ENCODE results near the gene PSMB8.

- TF ChIP-seq, protein P1, sequence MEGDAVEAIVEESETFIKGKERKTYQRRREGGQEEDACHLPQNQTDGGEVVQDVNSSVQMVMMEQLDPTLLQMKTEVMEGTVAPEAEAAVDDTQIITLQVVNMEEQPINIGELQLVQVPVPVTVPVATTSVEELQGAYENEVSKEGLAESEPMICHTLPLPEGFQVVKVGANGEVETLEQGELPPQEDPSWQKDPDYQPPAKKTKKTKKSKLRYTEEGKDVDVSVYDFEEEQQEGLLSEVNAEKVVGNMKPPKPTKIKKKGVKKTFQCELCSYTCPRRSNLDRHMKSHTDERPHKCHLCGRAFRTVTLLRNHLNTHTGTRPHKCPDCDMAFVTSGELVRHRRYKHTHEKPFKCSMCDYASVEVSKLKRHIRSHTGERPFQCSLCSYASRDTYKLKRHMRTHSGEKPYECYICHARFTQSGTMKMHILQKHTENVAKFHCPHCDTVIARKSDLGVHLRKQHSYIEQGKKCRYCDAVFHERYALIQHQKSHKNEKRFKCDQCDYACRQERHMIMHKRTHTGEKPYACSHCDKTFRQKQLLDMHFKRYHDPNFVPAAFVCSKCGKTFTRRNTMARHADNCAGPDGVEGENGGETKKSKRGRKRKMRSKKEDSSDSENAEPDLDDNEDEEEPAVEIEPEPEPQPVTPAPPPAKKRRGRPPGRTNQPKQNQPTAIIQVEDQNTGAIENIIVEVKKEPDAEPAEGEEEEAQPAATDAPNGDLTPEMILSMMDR (conservative IDR thresholded peaks at IDR 0.05; ENCODE audit: low read depth, low read length): no peak
- TF ChIP-seq EZH2phosphoT487 (IDR thresholded peaks at IDR 0.05; ENCODE audit: borderline replicate concordance, low read length): no peak
- TF ChIP-seq EZH2 (IDR thresholded peaks at IDR 0.05; ENCODE audit: low read length, unreplicated experiment): no peak
Observed at GRCh38 chr6:32855467-32856174, 11.8 kb upstream of the PSMB8 start.
